Peyer's patch (tissue), 4 donors: ENCODE data around the gene YOD1. TPM values are rescaled to one million over a fixed set of nuclear protein-coding genes. Genes with fewer than 3 reads are reported as not detected.

Source experiments
- DNase-seq, 3 donors: peaks; one replicate each; pipeline ENCODE4 v3.0.0-alpha.2; 2017 to 2019
- H3K27ac ChIP-seq, 4 donors: fragments of 200-600 bp; sonication (generic); one replicate each; pipeline ENCODE4 v1.5.1; 2016 to 2019
- H3K27me3 ChIP-seq, 2 donors: fragments of 200-600 bp; sonication (generic); one replicate each; pipeline ENCODE4 v1.5.1; 2019
- H3K36me3 ChIP-seq, 3 donors: fragments of 200-600 bp; sonication (generic); one replicate each; pipeline ENCODE4 v1.5.1; 2016 to 2019
- H3K4me1 ChIP-seq, 4 donors: fragments of 200-600 bp; sonication (generic); one replicate each; pipeline ENCODE4 v1.5.1; 2016 to 2019
- H3K4me3 ChIP-seq, 4 donors: fragments of 200-600 bp; sonication (generic); 1 replicate in 3 of 4; 2 replicates in 1 of 4; pipeline ENCODE4 v1.5.1; 2016 to 2019; ENCODE audit warnings: mild to moderate bottlenecking in 1 of 4
- H3K9me3 ChIP-seq, 4 donors: fragments of 200-600 bp; sonication (generic); one replicate each; pipeline ENCODE4 v1.5.1; 2016 to 2019; ENCODE audit warnings: mild to moderate bottlenecking in 1 of 4
- POLR2A ChIP-seq, 2 donors: fragments of 450-650 bp; IDR thresholded peaks; one replicate each; pipeline ENCODE4 v1.5.1; 2017; ENCODE audit warnings: antibody characterized with exemption in 2 of 2, mild to moderate bottlenecking in 2 of 2, moderate library complexity in 2 of 2
- total RNA-seq, 4 donors: library from RNA; depleted of rRNA; stranded (reverse); fragments of >200 nt; gene quantifications; one replicate each; pipeline ENCODE4 v1.1.0, GENCODE V29; 2016
- TF ChIP-seq, protein P1 (sequence below), 6 experiments: fragments of 450-650 bp in 4 of 6; fragments of 200-600 bp in 2 of 6; sonication (generic) in 1 of 6; IDR thresholded peaks; one replicate each; pipeline ENCODE4 v1.5.1; 2017 to 2019; ENCODE audit warnings: antibody characterized with exemption in 6 of 6, mild to moderate bottlenecking in 3 of 6, moderate library complexity in 1 of 6

The YOD1 gene
- total RNA-seq, 4 donors from 2014 or later, result 7.4 to 12.7 (median 10.2) TPM

DNA sequence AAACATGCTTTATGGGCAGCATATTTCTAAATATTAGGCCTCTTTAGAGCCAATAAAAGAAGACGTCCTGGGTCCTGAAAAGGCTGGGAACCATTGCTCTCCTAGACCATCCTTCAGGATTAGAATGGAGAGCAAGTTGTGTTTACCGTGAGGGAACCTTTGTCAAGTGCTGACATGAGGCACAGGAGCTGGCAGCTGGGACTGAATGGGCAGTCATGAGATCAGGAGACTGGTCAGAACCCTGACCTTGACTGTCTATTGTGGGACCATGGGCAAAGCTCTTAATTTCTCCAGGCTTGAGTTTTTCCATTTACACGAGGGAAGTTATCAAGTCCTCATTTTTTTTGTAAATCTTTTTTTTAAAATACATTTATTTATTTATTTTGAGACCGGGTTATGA is 7.2 kb upstream of the YOD1 start:
- TF ChIP-seq POLR2A (IDR thresholded peaks at IDR 0.05), result no peak
- TF ChIP-seq, protein P1, sequence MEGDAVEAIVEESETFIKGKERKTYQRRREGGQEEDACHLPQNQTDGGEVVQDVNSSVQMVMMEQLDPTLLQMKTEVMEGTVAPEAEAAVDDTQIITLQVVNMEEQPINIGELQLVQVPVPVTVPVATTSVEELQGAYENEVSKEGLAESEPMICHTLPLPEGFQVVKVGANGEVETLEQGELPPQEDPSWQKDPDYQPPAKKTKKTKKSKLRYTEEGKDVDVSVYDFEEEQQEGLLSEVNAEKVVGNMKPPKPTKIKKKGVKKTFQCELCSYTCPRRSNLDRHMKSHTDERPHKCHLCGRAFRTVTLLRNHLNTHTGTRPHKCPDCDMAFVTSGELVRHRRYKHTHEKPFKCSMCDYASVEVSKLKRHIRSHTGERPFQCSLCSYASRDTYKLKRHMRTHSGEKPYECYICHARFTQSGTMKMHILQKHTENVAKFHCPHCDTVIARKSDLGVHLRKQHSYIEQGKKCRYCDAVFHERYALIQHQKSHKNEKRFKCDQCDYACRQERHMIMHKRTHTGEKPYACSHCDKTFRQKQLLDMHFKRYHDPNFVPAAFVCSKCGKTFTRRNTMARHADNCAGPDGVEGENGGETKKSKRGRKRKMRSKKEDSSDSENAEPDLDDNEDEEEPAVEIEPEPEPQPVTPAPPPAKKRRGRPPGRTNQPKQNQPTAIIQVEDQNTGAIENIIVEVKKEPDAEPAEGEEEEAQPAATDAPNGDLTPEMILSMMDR (IDR thresholded peaks at IDR 0.05), result no peak
- no peak overlapping the region for H3K4me3 ChIP-seq
- peaks cover 0 to 25% (median 0%) of the 10 kb centered on the region in 3 donors for H3K36me3 ChIP-seq
- peaks cover 0 to 14% (median 6%) of the 10 kb centered on the region in 4 donors for H3K4me1 ChIP-seq
- no peaks in the 10 kb centered on the region for H3K27me3 ChIP-seq
- DNase-seq, result no peak
- H3K9me3 ChIP-seq, result no peaks in the 10 kb centered on the region
- H3K27ac ChIP-seq, result peak overlapping the region in 1 of 4 donors; percentile 8

DNA sequence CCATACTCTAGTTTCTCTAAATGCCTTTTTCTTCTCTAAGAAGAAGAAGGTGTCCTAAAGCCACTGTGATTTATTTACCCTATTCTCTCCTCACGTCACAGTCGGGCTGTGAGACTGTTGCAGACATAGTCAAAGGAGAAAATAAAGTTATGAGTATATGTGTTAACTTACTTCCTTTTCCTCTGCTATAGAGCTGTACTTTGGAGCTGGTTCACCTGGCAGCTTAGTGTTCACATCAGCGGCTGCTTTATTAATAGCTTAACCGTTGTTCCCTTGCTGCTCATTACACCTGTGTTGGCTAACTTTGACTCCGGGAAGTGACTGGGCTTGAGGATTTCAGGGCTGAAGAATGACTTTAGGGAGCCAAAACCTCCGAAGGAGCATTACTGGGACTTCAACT is 5.7 kb upstream of the YOD1 start:
- H3K27ac ChIP-seq, result peak overlapping the region in 3 of 4 donors; percentile 67 to 91 (median 91)
- H3K4me1 ChIP-seq, result peaks cover 0 to 20% (median 6%) of the 10 kb centered on the region in 4 donors
- H3K27me3 ChIP-seq, result no peaks in the 10 kb centered on the region
- H3K36me3 ChIP-seq, result peaks cover 0 to 10% (median 0%) of the 10 kb centered on the region in 3 donors
- peak in 2 of 3 donors; percentile 54 to 77 for DNase-seq
- H3K9me3 ChIP-seq, result no peaks in the 10 kb centered on the region
- TF ChIP-seq, protein P1 (IDR thresholded peaks at IDR 0.05), result no peak
- TF ChIP-seq POLR2A (IDR thresholded peaks at IDR 0.05), result peak; percentile 69 to 89
- H3K4me3 ChIP-seq, result peak overlapping the region in 2 of 4 donors; percentile 37 to 61

DNA sequence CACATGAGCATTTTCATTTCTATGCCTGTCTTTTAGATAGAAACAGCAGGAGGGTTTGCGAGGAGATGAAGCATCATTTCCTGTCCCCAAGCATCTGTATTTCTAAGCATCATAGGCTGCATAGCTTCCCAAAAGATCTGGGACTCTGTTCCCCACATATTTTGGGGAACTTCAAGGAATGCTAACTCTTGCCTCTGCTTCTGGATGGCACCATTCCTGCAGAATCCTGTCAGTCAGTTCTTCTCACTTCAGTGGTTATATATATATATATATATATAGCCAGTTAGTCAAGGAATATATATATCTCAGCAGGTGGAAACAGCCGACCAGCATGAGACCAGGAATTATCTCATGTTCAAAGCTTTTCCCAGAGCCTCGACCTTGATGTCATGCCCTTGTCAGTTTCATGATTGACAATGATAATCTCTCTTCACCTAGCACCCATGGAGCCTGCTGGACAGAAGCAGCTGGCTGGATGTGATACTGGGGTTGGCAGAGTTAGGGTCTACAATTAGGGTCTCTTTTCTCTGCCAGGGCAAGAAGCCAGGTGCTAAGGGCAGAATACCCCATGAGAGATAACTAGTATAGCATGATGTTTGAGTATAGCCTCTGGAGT is 4.5 kb upstream of the YOD1 start:
- Histone ChIP-seq H3K4me1 (peaks cover 0 to 20% (median 6%) of the 10 kb centered on the region in 4 donors), H3K27ac (peak overlapping the region in 3 of 4 donors; percentile 67 to 91 (median 91)), H3K9me3 (no peaks in the 10 kb centered on the region), H3K27me3 (no peaks in the 10 kb centered on the region), H3K4me3 (peak overlapping the region in 2 of 4 donors; percentile 32 to 61), H3K36me3 (peaks cover 0 to 1% (median 0%) of the 10 kb centered on the region in 3 donors)
- TF ChIP-seq, protein P1 (IDR thresholded peaks at IDR 0.05), result no peak
- no peak for TF ChIP-seq POLR2A (IDR thresholded peaks at IDR 0.05)
- DNase-seq, result no peak

DNA sequence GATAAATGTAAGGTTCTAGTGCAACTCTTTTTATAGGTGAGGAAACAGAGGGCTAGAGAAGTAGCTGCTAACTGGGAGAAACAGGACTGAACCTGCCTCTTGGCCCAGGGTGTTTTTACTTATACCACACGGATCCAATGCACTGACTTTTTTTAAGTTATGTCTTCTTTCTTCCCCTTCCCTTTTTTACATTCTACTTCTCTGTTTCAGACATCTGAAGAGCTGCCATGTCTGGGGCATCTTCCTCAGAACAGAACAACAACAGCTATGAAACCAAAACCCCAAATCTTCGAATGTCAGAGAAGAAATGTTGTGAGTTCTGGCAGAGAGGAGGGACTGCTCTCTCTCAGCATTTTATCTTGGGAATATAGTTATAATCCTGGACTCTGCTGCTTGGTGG is 3.5 kb upstream of the YOD1 start:
- peak overlapping the region in 2 of 4 donors; percentile 61 to 79 for H3K4me3 ChIP-seq
- H3K36me3 ChIP-seq, result no peaks in the 10 kb centered on the region
- H3K27me3 ChIP-seq, result no peaks in the 10 kb centered on the region
- no peak for DNase-seq
- peak overlapping the region; percentile 86 to 94 (median 91) for H3K27ac ChIP-seq
- TF ChIP-seq, protein P1 (IDR thresholded peaks at IDR 0.05), result no peak
- no peak for TF ChIP-seq POLR2A (IDR thresholded peaks at IDR 0.05)
- peaks cover 0 to 23% (median 6%) of the 10 kb centered on the region in 4 donors for H3K4me1 ChIP-seq
- no peaks in the 10 kb centered on the region for H3K9me3 ChIP-seq

DNA sequence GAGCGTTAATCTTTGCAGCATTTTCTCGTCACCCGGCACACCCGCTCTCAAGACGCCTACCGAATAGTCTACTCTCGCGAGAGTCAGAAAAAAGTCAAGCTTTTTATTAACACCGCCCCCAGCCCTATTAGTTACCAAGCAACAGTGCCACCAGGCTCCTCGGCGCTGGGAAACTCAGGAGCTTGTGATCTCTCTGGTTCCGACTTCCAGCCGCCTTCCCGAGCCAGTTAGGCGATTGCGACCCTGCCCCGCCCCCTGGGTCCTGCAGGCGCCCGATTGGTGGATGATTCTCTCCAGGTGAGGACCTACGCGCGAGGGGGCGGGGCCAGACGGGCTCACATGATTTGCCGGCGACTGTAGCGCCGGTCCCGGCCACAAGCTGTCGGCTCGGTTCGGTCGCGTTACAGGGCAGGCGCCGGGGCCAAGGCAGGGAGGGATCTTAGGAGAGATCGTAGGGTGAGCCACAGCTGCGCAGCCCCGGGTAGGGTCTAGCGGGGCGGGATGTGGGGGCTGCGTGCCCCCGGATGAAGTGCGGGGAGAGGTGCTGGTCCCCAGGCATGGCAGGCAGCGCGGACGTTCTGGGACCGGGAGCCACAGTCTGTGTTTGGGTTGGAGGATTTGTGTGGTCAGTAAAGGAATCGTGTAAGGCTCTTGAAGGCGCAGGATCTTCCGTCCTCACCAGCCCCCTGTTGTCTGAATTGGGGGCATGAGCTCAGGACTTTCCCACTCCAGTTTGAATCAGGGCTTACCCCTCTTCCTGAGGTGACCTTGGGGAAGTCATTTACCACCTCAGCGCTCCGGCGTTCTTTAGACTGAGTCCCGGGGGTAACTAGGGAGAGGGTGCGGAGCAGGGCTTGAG is 2.1 kb upstream of the YOD1 start, which contains the start of gene PFKFB2:
Gene PFKFB2, plus strand, starts transcription at position 365 of the 859 bp plus-strand sequence. CDS start 1,443 bp downstream, outside the sequence.
- Histone ChIP-seq H3K4me3 (peak within 1 kb of the TSS; percentile 61 to 79 (median 70)), H3K9me3 (no peaks in the 10 kb centered on the region), H3K4me1 (peaks cover 0 to 34% (median 4%) of the 10 kb centered on the region in 4 donors), H3K27me3 (no peaks in the 10 kb centered on the region), H3K27ac (peak within 1 kb of the TSS; percentile 86 to 98 (median 92)), H3K36me3 (peaks cover 0 to 13% (median 0%) of the 10 kb centered on the region in 3 donors)
- DNase-seq, result peak; percentile 99 to 100 (median 99)
- TF ChIP-seq, protein P1 (IDR thresholded peaks at IDR 0.05), result peak in 3 of 6 experiments; percentile 57 to 70 (median 62)
- TF ChIP-seq POLR2A (IDR thresholded peaks at IDR 0.05), result peak; percentile 98
